OCI-M2 (cell line): ENCODE data around the gene CRHR1.

ENCODE experiments used
- DNase-seq: peaks from one replicate; lab custom pipeline; 2025; ENCODE audit not compliant: unreplicated experiment; lab: John Stamatoyannopoulos, UW

The CRHR1 gene

GRCh38 chr17:45819632-45820031 lies 35.5 kb downstream of the CRHR1 start:
- DNase-seq = no peak

GRCh38 chr17:45820052-45820780 lies 36.1 kb downstream of the CRHR1 start:
- DNase-seq = no peak

GRCh38 chr17:45821147-45821546 lies 37.0 kb downstream of the CRHR1 start:
- DNase-seq = no peak

- DNase-seq = no peak
Observed at GRCh38 chr17:45823598-45823997, 39.5 kb downstream of the CRHR1 start.

GRCh38 chr17:45824475-45824874 lies 40.4 kb downstream of the CRHR1 start:
- no peak for DNase-seq

GRCh38 chr17:45824901-45825492 lies 40.9 kb downstream of the CRHR1 start:
- no peak for DNase-seq

- DNase-seq = no peak
Observed at GRCh38 chr17:45825792-45826191, 41.7 kb downstream of the CRHR1 start.

GRCh38 chr17:45826919-45827588 lies 42.9 kb downstream of the CRHR1 start:
- no peak for DNase-seq

- no peak for DNase-seq
Observed at GRCh38 chr17:45828171-45828570, 44.1 kb downstream of the CRHR1 start.

- DNase-seq = no peak
Observed at GRCh38 chr17:45828582-45829133, 44.5 kb downstream of the CRHR1 start.

- DNase-seq = no peak
Observed at GRCh38 chr17:45833920-45834319, 49.8 kb downstream of the CRHR1 start.

- no peak for DNase-seq
Observed at GRCh38 chr17:45834471-45835396, 50.6 kb downstream of the CRHR1 start.

GRCh38 chr17:45835481-45835880 lies 51.4 kb downstream of the CRHR1 start:
- no peak for DNase-seq

- no peak for DNase-seq
Observed at GRCh38 chr17:45836047-45837044, 52.2 kb downstream of the CRHR1 start.

- DNase-seq = no peak
Observed at GRCh38 chr17:45837187-45837586, 53.1 kb downstream of the CRHR1 start.

- DNase-seq = no peak
Observed at GRCh38 chr17:45837603-45838002, 53.5 kb downstream of the CRHR1 start.

GRCh38 chr17:45838751-45839295 lies 54.7 kb downstream of the CRHR1 start:
- DNase-seq = no peak

GRCh38 chr17:45839442-45839841 lies 55.3 kb downstream of the CRHR1 start:
- no peak for DNase-seq

- DNase-seq = no peak
Observed at GRCh38 chr17:45841186-45841585, 57.1 kb downstream of the CRHR1 start.
